ENCODE data around the gene SSX2IP.

- no peak for TF ChIP-seq POLR2AphosphoS5 (IDR thresholded peaks at IDR 0.05)
- TF ChIP-seq CTCF (IDR thresholded peaks at IDR 0.05), result no peak
- TF ChIP-seq EP300 (IDR thresholded peaks at IDR 0.05), result no peak
These were observed 25.2 kb upstream of the SSX2IP start for GRCh38 chr1:84715342-84716019.
